NOMO-1 treated with dmso at 0.1 percent for 144 hours (cell line): ENCODE data around the gene NEUROD2.

Experiments
- DNase-seq: peaks from one replicate; lab custom pipeline; 2025; ENCODE audit not compliant: unreplicated experiment; lab: John Stamatoyannopoulos, UW

The NEUROD2 gene

DNA sequence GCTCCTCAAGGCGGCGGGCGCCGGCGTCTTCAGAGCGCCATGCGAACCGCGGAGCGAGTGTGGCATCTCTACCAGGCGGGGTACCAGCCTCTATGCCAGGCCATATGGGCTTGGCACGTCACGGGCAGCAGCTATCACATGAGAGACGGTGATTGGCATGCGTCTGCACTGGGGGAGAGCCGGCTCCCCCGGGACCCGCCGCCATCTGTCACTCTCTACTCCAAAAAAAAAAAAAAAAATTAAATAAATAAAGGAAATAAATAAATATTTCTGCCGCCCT lies at the start of gene NEUROD2:
Gene NEUROD2, minus strand, starts transcription at position 70 of the 280 bp plus-strand sequence. CDS start 1,321 bp downstream, outside the sequence.
- no peak for DNase-seq

DNA sequence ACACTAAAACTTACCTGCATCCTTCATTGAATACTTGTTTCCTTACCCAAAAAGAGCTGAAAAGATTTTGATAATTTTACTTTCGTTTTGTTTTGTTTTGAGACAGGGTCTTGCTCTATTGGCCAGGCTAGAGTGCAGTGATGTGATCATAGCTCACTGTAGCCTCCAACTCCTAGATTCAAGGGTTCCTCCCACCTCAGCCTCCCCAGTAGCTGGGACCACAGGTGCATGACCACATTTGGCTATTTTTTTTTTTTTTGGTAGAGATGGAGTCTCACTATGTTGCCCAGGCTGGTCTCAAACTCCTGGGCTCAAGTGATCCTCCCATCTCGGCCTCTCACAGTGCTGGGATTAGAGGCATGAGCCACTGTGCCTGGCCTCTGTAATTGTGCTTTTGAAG lies 47.4 kb upstream of the NEUROD2 start:
- DNase-seq, result no peak

DNA sequence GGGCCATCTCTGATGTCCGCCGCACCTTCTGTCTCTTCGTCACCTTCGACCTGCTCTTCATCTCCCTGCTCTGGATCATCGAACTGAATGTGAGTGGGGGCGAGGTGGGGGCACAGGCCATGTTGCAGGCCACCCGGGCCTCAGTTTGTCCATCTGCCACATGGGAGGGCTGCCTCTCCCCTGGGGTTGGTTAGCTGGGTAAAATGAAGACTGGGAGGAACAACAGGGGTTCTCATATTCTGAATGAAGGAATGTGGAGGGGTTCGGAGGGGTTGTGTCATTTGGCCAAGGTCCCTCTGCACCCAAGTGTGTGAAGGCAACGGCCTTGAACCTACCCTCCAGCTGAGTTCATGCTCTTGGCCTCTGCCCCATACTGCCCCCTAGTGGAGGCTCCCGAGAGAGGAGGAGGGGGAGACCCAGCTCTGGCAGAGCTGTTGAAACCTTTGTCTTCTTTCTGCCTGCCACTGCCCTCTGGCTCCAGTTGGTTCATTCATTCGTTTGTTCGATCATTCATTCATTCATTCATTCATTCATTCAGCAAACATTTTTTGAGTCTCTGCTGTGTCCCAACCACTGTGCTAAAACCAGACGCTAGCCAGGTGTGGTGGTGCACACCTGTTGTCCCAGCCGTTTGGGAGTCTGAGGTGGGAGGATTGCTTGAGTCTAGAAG lies 46.1 kb upstream of the NEUROD2 start:
- peak; percentile 13 for DNase-seq

DNA sequence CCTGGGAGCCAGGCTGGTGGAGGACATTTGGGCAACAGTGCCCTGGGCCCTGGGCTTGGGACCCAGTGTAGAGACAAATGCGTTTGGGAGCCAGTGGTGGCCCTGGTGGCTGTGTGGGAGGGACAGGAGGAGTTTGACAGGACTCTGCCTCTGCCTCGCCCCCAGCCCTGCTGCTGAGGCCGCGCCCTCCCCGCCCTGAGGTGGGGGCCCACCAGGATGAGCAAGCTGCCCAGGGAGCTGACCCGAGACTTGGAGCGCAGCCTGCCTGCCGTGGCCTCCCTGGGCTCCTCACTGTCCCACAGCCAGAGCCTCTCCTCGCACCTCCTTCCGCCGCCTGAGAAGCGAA lies 45.6 kb upstream of the NEUROD2 start:
- no peak for DNase-seq

DNA sequence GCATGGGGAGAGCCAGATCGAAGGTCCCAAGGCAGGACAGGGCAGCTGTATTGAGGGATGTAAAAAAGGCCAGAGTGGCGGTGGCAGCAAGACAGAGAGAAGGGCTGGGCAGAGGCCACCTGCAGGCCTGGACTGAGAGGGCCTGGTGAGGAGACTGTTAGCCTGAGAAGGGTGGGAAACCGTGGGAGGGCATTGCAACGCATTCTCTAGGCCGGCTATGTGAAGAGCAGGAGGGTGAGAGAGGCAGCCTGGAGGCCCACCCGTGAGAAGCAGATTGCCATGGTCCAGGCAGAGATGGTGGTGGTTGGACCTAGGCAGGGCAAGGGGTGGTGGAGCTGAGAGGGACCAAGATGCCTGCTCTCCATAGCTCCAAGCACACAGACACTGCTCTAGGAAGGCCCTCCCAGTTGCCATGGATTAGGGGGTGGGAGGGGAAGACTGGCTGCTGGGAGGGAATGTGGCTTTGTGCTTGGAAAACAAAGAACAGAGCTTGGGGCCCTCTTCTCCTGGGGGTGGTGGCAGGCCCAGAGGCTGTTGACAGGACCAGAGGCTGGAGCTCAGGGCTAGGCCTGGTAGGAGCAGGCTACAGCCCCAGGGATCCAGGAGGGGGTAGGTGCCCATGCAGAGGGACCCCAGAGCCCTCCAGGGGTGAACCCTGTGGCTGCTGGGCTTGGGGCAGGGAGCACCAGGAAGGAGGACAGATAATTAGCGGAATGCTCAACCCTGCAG lies 45.0 kb upstream of the NEUROD2 start:
- no peak for DNase-seq

DNA sequence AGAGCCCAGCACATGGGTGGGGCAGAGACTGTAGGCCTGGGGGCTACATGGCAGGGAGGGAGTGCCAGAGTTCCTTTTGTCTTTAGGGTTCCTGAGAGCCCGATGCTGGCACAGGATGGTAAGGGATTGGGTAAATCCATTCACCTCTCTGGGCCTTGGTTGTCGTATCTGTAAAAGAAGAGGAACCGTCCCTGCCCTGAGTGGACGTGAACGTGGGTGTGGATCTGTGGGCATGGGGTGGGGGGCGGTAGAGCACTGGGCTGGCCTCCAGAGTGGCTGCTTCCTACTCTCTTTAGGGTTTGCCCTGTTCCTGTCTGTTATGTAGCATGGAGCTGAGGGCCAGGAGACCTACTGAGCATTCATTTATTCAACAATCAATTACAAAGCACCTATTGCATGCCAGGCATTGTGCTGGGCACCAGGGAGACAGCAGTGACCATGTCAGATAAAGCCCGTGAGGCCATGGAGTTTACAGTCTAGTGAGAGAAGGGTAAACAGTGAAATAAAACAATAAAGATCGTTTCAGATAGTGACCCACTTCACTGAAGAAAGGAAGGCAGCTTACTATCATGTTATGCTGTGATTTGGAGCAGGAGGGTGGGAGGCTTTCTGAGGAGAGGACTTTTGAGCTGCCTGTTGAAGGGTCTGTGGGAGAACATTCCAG lies 44.3 kb upstream of the NEUROD2 start:
- DNase-seq, result no peak

DNA sequence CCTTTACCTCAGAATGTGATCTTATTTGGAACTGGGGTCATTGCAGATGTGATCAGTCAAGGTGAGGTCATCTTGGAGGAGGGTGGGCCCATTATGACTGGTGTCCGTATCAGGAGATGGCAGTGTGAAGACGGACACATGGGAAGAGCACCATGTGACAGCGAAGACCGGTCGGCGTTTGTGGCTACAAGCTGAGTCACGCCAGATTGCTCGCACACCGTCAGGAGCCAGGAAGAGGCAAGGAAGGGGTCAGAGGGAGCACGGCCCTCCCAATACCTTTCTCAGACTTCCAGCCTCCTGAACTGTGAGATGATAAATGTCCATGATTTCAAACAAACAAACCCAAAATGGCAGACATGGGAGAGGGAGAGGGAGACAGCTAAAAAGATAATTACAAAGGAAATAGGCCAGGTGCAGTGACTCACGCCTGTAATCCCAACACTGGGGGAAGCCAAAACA lies 42.4 kb upstream of the NEUROD2 start:
- no peak for DNase-seq

DNA sequence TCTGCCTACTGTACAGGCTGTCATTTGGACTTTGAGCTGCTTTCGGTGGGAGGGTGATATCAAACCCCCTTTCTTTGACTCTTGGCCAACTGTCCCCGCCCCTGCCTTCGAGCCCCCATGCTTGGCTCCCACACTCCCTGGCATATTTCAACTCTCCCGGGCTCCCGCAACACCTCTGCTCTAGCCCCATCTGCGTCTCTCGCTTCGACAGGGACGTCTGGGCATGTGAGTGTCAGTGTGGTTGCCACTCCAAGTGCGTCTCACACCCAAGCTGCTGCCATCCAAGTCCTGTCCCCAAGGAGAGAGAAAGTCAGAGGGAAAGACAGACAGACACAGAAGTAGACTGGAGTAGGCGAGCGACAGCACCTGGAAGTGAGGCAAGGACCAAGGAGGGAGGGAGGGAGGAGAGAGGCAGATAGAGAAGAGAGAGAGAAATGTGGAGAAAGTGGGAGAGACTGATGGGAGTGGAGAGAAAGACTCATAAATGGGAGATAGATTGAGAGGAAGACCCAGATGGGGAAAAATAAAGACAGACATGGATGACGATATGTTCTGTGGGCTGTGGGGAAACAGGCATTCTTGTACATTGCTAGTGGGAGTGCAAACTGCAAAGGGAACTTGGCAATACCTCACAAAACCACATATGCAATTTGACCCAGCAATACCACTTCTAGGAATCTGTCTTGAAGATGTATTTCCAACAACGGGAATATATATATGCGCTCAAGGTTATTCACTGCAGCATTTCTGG lies 41.1 kb upstream of the NEUROD2 start:
- DNase-seq, result no peak

DNA sequence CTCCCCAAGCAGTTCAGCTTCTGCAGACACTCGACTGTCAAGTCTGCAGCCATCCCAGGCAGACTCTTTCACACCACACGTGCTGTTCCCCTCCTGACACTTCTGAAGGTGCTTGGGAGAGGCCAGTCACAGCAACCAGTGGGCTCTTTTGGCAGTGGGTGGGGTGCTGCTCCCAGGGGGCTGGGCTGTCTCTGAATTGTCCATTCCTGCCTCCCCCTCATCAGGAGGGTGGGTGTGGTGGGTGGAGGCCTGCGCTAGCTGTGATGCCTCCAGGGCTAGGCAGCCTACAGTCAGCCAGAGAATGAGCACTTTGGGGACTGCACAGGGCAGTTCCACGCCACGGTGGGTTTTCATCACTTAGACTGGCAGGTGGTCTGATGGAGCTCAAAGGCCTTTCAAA lies 39.5 kb upstream of the NEUROD2 start:
- DNase-seq, result no peak

DNA sequence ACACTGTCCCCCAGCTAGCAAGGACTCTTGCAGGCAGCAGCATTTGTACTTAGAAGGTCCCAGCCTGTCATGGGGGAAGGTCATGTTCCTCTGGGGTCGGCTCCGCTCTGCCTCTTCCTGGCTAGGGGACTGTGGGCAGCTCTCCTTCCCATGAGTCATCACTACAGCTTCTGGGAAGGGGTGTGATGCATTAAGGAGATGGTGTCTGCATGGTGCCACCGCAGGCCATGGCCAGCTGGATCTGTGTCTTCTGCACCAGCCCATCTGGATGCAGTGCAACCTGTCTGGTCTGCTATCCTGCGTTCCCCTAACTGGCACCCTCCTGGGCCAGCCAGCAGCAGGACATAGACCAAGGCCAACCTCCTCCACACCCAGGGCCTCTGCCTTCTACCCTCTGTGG lies 35.6 kb upstream of the NEUROD2 start:
- no peak for DNase-seq

DNA sequence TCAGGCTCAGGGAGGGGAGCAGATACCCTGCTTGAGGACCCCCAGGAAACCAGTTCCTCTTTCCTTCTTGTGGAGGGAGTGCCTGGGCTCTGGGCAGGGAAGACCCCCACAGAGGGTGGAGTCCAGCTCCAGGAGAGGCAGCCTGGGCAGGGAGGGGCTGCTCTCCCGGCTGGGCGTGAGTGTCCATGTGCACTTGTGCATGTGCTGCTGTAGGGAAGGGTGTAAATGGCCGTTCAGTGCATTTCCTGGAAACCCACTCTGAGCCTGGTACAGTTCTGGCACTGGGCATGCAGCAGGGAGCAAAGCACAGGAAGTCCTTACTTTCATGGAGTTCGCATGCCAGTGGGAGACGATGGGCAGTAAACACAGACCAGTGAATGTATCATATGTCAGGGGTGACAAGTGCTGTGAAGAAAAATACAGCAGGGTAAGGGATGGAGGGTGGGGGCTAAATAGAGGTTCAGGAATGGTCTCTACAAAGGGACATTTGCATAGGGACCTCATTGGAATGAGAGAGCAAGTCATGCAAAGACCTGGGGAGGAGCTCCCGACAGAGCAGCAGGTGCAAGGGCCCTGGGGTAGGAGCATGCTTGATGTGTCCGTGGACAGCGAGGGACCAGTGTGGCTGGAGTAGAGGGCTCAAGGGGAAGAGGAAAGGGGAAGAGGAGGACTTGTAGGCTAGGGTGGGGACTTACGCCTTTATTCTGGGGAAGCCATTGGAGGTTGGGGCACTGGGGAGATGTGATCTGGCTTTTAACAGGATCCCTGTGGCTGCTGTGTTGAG lies 34.8 kb upstream of the NEUROD2 start:
- no peak for DNase-seq

DNA sequence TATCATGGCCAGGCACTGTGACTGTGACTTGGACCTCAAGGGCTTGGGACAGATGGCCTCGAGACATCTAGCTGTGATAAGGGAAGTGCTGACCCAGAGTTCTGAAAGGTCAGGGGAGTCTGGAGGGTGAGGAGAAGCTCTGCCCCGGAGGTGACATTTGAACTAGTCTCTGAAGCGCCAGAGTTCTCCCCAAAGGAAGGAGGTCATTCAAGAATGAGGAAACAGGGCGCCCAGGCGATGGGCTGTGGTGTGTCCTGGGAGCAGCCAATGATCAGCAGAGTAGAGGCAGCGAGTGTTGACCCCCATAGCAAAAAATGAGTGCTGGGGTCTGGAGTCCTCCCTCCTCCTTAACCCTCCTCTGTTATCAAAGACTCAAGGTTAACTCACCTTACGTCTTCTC lies 34.2 kb upstream of the NEUROD2 start:
- DNase-seq, result no peak

DNA sequence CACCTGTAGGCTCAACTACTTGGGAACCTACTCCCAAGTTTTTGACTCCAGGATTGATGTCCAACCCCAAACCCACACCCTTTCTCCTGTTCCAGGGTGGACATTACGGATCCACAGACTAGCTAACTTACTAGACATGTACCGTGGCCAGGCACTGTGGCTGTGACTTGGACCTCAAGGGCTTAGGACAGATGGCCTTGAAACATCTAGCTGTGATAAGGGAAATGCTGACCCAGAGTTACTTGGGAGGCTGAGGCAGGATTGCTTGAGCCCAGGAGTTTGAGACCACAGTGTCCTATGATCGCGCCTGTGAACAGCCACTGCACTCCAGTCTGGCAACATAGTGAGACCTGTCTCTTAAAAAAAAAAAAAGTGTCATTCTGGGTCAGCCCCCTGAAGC lies 33.4 kb upstream of the NEUROD2 start:
- no peak for DNase-seq

DNA sequence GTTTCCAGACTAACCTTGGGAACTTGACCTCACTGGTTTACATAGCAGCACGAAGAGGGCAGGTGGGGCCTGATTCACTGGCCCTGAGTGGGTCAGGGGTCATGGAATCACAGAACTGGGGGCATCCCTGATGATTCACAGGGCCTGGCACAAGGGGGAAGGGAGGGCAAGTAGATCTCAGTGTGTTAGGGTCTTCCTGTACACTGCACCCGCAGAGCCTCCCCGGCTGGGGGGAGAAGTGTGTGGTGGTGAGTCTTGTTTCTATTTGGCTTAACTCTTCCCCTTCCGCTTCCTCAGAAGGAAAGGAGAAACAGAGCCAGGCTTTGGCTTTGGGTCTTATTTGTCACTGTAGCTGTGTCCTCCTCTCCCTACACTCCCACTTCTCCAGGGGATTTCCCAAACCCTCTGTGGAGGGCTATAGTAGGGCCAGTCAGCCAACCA lies 32.9 kb upstream of the NEUROD2 start:
- no peak for DNase-seq

DNA sequence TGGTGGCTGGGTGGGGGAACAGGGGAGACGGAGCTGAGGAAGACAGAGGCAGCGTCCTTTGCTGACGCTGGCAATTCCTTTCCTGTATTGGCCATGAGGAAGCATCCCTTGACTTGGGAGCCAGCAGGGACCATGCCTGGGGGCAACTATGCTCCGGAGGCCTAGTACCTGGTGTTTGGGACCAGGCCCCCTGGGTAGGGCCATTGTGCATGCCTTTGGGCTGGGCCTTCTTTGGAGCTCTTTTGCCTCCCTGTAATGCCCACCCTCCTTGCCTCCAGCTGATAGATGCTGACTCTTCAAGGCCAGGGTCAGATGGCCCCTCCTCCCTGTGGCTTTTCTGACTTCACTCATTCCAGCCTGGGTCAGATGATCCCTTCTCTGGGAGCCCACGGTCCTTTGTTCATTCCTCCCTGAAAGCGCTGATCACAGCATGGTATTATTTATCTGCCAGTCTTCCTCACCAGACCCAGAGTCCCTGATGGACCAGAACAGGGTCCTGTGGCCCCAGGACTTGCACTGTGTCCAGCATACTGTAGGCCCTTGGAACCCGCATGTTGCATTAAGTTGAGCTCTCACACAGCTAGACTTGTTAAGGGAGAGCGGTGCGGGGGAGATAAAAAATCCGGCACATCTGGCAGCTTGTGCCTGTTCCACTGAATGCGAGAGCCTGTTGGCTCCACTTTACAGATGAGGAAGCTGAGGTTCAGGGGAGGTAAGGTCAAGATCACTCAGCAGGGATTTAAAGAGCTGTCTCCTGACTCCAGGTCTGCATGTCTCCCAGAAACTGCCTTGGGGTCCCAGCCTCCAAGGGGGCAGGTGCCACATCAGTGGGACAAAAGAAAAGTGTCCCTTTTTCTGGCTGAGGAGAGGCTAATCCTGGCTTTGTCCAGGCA lies 32.1 kb upstream of the NEUROD2 start:
- no peak for DNase-seq

DNA sequence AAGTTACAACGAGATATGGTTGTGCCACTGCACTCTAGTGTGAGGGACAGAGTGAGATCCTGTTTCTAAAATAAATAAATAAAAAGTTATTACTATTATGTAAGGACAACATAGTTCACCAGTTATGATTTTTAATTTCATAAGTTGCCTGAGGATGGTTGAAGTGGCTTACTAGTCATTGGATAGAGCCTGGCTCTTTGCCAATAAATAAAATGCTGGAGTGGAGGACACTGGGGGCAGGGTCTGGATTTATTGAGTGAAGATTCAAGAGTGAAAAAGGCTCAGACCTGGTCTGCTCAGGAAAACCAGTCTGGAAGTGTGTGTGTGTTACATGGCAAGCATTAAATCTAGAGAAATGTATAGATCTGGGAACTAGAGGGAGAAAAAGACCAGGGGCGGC lies 31.3 kb upstream of the NEUROD2 start:
- DNase-seq, result no peak

DNA sequence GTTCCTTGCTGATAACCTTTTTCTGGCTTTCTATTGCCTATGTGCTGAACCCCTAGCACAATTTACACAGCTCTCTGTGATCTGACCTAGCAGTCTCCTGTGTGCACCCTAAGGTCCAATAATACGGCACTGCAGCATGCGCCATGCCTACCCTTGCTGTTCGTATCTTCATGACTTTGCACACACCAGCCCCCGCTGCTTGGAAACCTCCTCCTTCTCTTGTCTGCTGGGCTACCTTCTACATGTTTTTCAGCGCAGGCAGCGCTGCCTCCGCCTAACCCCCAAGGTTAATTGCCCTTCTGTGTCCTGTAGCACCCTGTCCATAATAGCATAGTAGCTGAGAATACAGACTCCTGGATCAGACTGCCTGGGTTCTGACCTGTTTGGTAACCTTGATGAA lies 30.6 kb upstream of the NEUROD2 start:
- no peak for DNase-seq

DNA sequence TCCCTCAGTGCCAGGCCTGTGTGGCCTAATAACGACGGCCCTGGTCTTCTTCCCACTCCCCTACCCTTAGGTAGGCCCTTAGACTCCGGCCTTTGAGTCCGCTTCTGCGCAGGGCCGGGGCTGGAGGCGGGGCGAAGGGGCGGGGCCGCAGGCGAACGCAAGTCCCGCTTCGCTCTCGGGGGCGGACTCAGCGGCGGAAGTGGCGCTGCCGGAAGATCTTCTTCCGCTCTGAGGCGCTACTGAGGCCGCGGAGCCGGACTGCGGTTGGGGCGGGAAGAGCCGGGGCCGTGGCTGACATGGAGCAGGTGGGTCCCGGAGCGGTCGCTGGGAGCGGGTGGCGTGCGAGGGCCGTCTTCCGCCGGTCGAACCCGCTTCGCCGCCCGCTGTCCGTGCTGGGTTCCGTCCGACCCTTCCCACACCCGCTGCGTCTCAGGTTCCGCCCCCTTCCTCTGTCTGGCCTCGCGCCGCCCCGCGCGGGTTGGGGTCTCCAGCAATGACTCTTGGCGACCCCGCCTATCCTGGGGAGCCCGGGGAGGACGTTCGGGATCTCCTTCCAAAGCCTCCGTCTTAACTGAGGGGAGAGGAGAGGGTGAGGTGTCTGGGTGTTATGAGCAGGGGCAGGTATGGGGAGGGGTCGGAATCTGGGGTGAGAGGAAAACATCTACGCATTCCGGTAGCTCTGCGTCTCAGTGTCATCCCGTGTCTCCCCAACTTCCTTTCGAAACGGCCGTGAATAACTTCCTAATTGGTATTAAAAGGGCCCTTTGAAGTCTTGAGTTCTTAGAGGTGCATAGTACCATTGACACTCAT lies 29.4 kb upstream of the NEUROD2 start, which contains the start of gene STARD3:
Gene STARD3, plus strand, starts transcription at position 218 of the 810 bp plus-strand sequence. CDS start 16,388 bp downstream, outside the sequence.
- DNase-seq, result peak; percentile 70

DNA sequence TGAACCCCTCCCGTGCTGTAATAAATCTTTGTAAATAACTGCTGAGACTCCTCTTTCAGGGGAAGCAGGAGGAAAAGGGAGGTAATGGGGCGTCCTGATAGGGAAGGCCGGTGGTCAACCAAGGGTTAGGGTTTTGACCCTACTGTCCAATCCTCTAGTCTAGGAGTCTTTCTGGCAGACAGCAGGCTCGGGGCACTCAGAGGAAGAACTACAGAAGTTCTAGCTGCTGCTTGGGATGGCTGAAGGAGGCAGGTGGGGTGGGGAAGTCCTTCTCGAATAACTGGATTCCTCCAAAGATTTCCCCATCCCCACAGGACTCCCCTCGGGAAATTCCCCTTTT lies 28.8 kb upstream of the NEUROD2 start:
- no peak for DNase-seq
